NB4 (cell line): Measurements from ENCODE around the gene GABRR3.

ENCODE experiments used
- CTCF ChIP-seq: IDR thresholded peaks from one replicate; pipeline ENCODE4 v1.5.1; 2012; ENCODE audit warnings: low read depth, low read length
- MAX ChIP-seq: IDR thresholded peaks from 2 replicates; pipeline ENCODE4 v1.6.1; 2011; ENCODE audit warnings: low read depth, low read length
- POLR2A ChIP-seq: IDR thresholded peaks from 2 replicates; pipeline ENCODE4 v1.6.1; 2011; ENCODE audit warnings: mild to moderate bottlenecking; ENCODE audit not compliant: insufficient read length; ENCODE audit errors: extremely low read depth

- TF ChIP-seq CTCF, result no peak
- TF ChIP-seq MAX, result no peak
- no peak for TF ChIP-seq POLR2A
Measured at GRCh38 chr3:97957617-97958311, 77.4 kb downstream of the GABRR3 start.
